Measurements from ENCODE around the gene SLC2A9.

GRCh38 chr4:10057023-10057395 lies 35.7 kb upstream of the SLC2A9 start:
- TF ChIP-seq POLR2A (IDR thresholded peaks at IDR 0.05; ENCODE audit: low read depth) (no peak), CTCF (IDR thresholded peaks at IDR 0.05) (no peak)
